CD4-positive, alpha-beta T cell treated with Interleukin-15 for 4 hours (primary cell): Measurements from ENCODE around the gene NEU2.
"Not testable (repeated sequence)": the region's sequence is repeated elsewhere in the genome, so short reads cannot be mapped to it uniquely, and the experiment has no call there.

Source experiments
- DNase-seq: peaks from one replicate; pipeline ENCODE4 v3.0.0-alpha.2; 2020; ENCODE audit warnings: low spot score

NEU2 gene

DNA sequence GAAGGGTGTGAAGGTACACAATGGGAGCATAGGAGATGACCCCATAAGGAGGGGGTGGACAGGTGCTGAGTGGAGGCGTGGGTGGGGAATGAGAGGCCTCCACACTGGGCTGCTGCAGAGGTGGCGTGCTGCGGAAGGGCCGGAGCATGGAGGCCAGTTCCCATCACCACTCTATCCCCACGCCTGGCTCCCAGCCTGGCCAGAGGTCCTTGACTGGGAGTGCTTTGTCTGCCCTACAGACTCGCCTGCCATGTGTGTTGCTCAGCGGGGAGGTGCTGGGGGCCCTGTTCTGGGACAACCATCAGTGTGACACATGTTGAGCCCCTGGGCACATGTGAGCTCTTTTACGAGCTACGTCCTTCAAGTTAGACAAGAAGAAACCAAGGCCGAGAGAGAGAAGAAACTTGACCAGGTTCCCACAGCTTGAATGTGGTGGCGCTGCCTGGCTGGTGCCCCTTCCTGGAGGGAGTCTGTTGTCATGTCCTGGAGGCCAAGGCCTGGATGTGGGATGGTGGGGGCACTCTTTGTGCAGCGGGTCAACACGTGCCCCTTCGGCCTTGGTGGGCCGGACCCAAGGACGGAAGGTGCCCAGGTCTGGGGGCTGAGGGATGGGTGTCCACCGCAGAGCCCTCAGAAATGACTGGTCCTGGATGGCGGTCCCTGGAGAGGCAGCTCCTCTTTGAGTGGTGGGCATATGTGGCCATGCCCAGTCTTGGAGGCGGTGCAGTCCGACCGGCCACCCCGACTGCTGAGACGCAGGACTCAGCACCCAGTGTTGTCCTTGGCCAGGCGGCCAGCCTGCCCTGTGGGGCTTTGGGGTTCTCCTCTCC, 26.5 kb downstream of the NEU2 start:
- no peak for DNase-seq

DNA sequence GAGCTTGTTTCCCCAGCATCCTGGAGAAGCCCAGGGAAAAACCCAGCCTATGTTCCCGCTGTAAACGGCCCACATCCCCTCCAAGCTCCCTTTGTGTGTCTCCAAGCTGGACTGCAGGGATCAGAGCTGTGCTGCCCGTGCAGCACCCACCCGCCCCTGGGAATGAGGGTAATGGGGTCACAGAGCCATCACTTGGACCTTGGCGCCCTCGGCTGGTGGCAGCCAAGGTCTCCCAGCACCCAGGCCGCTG, 27.0 kb downstream of the NEU2 start:
- DNase-seq = no peak

DNA sequence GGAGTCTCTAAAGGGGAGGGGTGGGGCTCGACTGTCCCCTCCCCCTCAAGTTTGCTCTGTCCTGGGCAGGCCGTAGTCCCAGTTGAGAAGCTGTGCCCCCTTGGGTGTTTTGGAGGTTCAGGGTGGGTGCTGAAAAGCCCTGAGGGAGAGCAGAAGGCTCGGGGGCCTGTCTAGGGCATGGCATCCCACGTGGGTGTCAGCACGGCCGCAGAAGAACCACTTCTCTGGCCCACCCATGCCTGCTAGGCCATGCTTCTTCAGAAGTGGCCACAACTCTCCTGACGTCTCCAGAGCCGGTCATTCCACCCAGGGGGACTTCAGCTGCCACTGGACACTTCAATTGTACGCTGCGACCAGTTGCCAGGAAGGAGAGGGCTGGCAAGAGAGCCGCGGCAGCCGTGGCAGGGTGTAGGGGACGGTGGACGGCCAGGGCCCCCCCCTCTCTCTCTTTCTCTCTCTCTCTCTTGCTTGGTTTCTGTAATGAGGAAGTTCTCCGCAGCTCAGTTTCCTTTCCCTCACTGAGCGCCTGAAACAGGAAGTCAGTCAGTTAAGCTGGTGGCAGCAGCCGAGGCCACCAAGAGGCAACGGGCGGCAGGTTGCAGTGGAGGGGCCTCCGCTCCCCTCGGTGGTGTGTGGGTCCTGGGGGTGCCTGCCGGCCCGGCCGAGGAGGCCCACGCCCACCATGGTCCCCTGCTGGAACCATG, 27.5 kb downstream of the NEU2 start, which contains the start of gene INPP5D:
INPP5D (plus strand) TSS at position 546 of the 704 bp plus-strand sequence; CDS start at position 683, 137 bp downstream.
- peak; percentile 81 for DNase-seq

DNA sequence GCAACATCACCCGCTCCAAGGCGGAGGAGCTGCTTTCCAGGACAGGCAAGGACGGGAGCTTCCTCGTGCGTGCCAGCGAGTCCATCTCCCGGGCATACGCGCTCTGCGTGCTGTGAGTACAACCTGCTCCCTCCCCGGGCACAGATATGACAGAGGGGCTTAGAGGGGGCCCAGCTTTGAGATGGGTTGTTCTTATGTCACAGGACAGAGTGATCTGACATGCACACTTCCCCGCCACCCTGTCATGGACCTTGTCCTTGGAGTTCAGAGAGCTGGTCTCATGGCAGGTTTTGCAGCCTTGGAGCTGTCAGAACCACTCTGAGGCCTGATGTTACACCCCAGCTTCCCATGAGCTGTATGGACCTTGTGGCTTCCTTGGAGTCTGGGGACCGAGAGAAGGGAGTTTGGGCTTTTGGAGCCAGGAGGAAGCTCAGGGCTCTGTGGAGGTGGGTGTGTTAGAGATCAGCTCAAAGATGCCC, 28.1 kb downstream of the NEU2 start:
- no peak for DNase-seq

DNA sequence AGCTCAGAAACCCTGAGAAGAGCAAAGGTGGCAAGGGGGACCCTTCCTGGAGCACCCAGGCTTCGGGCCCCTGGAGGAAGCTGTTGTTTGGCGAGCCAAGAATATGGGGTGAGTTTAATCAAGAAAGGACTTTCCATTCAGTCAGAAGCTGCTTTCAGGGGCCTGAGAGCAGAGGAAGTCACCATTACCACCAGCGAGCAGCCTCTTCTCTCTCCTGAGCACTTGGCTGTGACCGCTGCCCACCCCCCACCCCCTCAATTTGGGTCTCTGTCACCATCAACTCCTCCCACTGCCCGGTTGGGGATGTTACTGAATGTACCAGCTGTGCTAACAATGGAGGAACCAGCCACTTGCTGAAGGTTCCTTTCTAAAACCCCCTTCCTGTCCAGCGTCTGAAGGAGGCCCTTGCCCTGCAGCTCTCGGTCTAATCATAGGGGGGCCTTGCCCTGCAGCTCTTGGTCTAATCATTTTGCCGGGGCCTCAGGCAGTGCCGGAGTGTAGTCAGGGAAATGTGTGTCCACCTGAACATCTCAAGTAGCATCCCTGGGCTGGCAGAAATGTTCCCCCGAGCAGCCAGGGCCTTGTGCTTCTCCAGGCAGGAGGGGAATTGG, 28.6 kb downstream of the NEU2 start:
- no peak for DNase-seq

DNA sequence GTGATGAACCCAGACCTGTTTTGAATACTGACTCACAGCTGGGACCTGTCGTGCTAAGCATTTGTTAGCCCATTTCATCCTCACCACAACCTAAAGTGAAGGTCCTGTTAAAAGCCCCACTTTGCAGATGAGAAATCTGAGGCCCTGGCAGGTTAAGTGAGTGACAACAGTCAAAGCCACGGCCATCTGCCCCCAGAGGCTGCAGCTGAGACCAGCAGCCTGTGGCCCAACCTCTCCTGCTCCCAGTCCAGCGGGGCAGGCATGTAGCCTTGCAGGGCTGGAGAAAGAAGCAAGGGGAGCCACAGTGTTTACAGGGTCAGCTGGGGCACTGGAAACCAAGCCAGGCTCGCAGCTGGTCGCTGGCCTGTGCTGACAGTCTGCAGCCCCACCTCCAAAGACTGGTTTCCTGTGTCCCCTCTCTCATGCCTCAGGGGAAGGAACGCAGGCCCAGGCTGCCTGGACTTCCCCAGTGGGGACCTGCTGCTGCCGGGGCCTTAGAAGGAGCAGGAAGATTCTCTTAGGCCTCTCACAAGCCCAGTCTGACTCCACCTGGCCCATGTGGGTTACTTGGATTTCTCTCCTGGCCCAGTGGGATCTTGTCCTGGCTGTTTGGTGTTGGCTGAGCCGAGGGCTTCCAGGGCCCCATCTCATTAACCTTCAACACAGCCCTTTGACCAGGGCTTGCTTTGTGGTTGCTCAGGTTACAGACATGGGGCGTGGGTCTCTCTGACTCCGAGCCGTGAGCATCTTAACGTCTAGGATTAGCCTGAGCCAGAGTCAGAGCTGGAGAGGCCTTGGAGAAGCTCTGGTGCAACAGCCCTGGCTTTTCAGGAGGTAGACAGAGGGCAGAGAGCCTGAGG, 29.3 kb downstream of the NEU2 start:
- DNase-seq = peak; percentile 70

DNA sequence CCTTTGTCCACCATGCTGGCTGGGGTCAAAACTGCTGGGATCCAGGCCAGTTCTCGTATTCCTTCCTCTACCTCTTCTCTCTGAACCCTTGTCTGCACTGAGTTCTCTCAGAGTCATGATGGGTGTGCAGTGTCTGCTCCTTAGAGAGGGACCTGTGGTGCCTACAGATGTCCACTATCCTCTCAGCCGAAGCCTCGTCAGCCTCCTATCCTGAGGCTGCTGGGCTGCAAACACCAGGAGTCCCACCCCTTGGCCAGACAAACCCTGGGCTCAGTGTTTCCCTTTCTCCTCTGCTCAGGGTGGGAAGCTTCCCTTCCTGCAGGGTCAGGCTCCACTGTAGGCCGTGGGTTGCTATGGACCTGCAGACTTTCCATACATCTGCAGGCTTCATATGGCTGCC, 30.0 kb downstream of the NEU2 start:
- DNase-seq = no peak

DNA sequence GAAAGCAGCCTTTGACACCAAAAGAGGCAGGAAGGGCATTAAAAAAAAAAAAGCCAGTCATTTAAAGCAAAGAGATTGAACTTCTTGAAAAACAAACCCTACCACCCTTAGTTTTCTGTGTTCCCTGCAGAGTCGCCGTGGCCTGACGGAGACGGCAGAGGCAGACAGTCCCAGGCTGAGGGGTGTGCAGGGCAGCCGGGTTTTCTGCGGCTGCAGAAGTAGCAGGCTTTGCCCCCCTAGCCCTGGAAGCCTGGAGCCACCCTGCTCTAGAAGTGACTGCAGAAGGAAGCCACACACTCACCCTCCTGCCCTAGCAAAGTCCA, 30.4 kb downstream of the NEU2 start:
- no peak for DNase-seq

DNA sequence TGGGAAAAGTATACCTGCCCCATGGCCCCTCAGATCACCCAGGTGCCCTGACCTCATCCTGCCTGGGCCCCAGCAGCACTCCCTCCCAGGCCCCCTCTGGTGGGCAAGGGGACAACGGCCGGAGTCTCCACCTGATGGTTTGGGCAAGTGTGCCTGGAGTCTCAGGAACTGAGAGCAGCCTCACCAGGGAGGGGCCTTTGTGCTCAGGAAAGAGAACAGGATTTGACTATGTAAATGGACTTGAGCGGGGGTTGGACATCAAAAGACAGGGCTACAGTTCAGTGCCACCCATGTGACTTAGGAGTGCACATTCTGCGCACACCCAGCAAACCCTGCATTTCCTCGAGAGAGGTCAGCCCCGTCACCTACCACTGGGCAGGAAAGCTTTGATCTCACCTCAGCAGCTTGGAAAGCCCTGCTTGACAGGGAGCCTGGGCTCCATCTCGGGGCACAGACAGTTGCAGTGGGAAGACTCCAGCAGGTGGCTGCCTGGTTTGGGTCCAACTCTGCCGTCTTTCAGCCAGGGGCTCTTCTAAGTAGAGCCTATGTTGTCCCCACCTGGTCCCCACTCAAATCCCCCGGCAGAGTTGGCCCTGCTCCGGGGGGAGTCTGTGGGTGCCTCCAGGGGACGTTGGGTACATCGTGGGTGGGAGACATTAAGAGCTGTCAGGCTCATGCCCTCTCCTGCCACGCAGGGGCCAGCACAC, 30.9 kb downstream of the NEU2 start:
- no peak for DNase-seq

DNA sequence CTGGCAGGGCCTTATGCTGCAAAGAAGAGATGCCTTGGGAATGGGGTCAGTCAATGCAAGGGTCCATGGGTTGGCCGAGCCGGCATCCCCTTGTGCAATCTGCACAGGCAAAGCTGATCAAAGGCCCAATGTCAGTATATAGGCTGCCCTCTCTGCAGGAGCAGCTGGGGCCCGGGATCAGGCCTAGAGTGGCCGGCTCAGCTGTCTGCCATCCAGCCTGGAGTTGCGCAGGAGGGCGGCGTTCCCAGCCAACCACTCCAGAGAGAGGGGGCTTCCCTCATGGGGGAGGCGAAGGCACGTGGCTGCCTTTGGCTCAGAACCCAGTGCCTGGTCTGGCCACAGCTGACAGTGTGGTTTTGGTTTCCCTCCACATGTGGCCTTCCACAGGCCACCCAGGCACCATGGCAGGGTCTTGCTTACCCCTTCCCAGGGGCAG, 31.5 kb downstream of the NEU2 start:
- DNase-seq = no peak

DNA sequence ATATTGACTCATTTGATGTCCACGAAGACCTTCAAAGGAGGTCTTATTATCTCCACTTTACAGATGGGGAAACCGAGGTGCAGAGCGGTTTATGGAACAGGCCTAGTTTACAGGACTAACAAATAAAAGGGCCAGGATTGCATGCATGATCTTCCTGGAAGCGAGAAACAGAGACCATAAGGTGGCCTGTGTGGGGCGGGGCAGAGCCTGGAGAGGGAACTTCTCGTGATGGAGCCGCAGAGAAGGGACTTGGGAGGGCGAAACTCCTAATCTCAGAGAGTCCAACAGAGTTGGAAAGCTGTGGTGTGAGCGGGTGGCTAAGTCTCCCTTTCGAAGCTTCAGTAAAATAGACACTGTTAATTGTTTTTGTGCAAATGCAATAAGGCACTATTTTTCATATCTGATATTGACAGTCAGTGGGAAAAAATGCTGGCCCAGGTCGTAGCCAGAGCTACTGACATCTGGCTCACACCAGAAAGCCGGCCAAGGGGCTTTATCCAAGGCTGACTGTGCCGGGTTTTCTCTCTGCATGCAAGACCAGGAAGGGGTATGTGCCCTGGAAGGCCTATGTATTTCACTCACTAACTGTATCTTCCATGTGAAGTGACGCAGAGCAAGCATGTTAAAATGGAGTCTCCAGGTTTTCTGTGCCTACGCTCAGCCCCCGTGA, 32.2 kb downstream of the NEU2 start:
- no peak for DNase-seq

DNA sequence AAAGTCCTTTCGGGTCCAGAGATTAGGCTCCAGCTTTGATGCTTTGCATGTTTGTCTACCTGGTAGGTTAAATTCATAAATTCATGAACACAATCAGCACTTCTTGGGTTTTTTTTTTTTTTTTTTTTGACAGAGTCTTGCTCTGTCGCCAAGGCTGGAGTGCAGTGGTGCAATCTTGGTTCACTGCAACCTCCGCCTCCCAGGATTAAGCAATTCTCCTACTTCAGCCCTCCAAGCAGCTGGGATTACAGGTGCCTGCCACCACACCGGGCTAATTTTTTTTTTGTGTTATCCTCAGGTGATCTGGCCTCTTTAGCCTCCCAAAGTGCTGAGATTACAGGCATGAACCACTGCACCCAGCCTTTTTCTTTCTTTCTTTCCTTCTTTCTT, 32.7 kb downstream of the NEU2 start:
- not testable (repeated sequence) for DNase-seq

DNA sequence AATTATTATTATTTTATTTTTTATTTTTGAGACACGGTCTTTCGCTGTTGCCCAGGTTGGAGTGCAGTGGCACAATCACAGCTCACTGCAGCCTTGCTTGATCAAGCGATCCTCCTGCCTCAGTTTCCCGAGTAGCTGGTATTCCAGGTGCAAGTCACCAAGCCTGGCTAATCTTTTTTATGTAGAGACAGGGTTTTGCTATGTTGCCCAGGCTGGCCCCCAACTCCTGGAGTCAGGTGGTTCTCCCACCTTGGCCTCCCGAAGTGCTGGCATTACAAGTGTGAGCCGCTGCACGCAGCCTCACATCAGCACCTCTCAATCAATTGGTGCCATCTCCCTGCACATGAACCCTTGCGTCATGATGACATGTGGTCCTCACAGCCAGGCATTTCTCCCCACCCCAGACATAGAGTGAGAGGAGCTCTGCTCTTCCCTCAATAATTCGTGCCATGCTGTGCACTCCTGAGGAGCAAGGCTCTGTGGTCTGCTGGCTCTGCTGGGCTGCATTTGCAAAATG, 33.5 kb downstream of the NEU2 start:
- no peak for DNase-seq

DNA sequence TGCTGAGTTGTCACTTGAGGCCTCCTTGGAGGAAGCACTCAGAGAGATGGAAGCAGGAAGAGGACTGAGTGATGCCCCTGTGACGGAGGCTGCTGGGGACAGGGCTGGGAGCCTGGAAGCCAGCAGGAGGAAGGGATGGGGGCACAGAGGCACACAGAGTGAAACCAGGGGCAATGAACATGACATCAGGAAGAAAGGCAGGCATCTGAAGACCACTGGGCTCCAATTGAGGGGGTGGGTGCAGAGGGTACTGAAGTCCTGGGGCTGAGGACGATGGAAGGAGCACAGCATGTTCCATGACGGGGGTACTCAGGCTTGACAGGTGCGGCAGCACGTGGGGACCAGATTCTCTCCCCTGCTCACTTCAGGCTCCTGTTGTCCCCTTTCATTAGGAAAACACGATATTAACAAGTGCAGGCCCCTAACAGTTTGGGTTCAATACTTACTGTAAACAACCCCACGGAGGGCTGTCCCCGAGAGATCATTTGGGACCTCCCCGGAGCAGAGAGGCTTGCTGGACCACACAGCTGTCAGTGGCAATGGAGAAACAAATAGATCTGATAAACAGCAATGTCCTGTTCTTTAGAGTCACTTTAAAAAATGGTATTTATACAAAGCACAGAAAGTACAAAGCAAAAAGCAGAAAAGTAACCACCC, 36.4 kb downstream of the NEU2 start:
- no peak for DNase-seq

DNA sequence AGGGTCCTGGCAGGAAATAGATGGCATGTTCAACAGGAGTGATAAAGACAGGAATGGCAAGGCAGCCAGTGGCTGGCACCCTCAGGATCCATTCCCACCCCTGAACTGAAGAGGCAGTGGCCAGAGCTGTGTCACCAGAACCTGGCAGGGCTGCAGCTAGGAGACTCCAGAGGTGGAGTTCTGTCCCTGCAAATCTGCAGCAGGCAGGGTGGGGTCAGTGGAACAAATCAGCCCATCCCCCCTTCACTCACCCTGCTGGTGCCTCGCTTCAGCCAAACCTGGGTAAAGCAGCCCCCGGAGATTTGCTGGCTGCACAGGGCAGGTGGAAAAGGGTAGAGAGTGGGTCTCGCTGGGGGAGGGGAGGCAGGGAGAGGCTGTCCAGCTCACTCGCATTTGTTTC, 40.4 kb downstream of the NEU2 start:
- no peak for DNase-seq

DNA sequence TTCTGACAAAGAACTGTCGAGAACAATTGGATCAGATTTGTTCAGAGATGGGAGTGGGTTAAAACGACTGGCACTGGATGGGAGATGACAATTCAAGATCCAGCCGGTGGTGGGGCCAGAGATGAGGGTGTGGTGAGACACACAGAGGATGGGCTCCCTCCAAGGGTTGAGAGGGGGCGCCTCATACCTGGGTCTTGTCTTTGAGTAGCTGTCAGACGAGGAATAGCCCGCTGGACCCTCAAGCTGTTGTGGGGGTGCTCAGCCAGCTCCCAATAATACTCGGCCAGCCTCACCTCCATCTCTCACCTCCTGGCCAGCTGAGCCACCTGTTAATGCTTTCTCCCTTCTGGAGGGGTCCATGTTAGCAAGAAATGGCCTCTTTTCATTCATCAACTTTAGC, 41.6 kb downstream of the NEU2 start:
- no peak for DNase-seq

DNA sequence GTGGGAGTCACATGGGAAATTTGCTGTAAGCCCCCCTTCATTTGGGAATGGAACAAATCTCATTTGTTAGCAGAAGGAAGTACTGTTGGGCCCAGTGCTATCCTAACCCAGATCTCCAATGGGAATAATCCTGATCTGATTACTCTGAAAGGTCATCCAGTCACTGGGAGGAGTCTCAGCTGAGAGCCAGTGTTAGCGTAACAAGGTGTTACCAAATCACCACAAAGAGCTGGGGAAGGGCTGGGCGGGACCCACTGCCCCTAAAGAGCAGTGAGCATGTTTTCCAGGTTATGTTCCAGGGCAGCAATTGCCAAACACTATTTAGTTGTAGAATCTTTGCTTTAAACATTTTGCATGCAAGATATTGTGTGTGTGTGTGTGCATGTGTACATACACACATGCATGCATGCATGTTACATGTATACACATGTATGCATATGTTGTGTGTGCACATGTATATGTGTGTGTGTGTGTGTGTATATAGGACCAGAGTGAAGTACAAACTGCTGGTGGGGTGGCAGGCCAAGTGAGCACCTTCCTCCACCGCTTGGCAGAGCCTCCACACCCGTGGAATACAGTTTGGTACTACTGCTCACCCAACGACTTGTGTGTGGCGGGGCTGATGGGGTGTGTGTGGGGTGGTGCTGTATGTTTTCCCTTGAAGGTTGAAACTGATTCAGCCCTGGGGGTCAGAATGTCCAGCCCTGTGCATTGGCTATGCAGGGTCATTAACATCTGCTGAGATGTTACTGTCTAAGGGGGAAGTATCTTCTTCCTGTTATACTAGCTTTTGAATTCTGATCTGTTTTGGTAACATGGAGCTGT, 42.9 kb downstream of the NEU2 start:
- DNase-seq = no peak

DNA sequence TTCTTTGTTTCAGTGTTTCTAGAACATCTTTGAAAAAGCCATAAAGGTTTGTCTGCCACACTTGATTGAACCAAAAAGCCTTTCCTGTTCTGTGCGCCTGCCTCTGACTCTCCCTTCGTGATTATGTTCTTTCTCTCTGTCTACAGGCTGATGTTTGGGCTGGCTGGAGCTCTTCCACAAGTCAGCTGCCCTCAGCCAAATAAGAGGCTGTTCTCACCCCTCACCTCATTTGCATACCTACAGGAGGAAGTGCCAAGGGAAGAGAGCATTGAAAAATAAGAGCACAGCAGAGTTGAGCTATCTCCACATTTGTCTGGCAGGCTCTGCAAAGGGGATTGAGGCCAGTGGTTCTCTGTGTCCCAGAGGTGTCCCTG, 43.5 kb downstream of the NEU2 start:
- DNase-seq = peak; percentile 48

DNA sequence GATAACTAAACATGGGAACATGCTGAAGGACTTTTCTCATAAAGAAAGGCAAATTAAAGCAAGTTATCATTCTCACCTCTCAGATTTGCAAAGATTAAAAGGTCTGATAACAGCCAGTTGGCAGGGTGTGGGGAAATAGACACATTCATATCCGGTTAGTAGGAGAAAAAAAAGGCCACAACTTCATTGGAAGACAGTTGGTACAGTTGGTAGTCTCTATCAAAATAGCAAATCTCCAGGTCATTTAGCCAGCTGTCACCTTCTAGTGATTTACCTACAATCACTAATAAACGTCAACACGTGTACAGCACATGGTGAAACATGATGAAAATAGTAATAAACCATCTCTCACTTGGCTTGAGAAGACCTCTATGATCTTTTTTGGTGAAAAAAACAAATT, 44.3 kb downstream of the NEU2 start:
- DNase-seq = peak; percentile 69

DNA sequence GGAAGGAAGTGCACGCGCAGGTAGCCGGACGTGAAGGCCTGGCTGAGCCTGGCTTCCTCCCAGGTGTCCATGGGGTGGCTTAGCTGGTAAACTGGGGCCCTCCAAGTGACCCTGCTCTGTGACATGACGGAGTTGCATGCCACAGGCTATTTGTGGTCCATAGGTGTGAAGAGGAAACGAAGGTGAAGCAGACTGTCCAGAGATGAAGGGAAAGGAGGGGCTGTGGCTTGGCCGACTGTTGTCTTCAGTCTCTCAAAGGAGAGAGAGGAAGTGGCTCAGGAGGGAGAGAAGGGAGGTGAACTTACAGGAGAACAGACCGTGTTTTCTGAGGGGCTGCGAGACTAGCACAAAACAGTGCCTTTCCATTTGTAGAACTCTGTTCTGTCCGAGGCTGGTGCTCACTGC, 47.0 kb downstream of the NEU2 start:
- DNase-seq = no peak
